Measurements from ENCODE around the gene ZNF277. TPM values are rescaled to one million over a fixed set of nuclear protein-coding genes. Genes with fewer than 3 reads are reported as not detected.

ZNF277 gene
- total and polyA plus RNA-seq, 7 experiments from 2014 or later, result 19.5 to 38.8 (median 25.9) TPM

Other genes starting within 250 kb of the ZNF277 start
- gene DOCK4, start 296 bp upstream of the ZNF277 start, total RNA-seq, result 1 to 10 TPM in 4 of 5 experiments, under 1 TPM in 1; 0.19 to 3.1 (median 2.4) TPM
- gene DOCK4, start 296 bp upstream of the ZNF277 start, polyA plus RNA-seq, result under 1 TPM in 1 of 2 donors, not detected in 1; 0.16 TPM
- 100 to 1,000 TPM in 2 of 5 experiments, 10 to 100 TPM in 3; 32.2 to 250 (median 63.2) TPM for gene IFRD1, start 243.8 kb downstream of the ZNF277 start, total RNA-seq
- 10 to 100 TPM; 25.2 to 36.2 TPM for gene IFRD1, start 243.8 kb downstream of the ZNF277 start, polyA plus RNA-seq